B cell (primary cell): Measurements from ENCODE around the gene TRPV6. TPM values are rescaled to one million over a fixed set of nuclear protein-coding genes. Genes with fewer than 3 reads are reported as not detected.

Experiments
- ATAC-seq: fragments of 200-7000 bp; cut with Tn5 transposase; one replicate; pipeline ENCODE4 v1.10.0; 2021; ENCODE audit warnings: low read depth, mild to moderate bottlenecking, moderate number of reproducible peaks, moderate library complexity
- CTCF ChIA-PET: fragments of 350-600 bp; sonication (Branson Sonifier 250); formaldehyde crosslinking; loops from one replicate; lab custom pipeline; 2021; ENCODE audit warnings: antibody characterized with exemption, inconsistent platforms; lab: Charles Lee
- POLR2A ChIA-PET: fragments of 350-600 bp; sonication (Branson Sonifier 250); formaldehyde crosslinking; loops from one replicate; lab custom pipeline; 2021; ENCODE audit warnings: antibody characterized with exemption; lab: Charles Lee
- DNase-seq: peaks from one replicate; pipeline ENCODE4 v3.0.0; 2013
- H2AFZ ChIP-seq: 2 replicates; pipeline ENCODE4 v1.6.1; 2012; ENCODE audit warnings: mild to moderate bottlenecking, low read depth, low read length; ENCODE audit not compliant: insufficient read depth, poor library complexity, severe bottlenecking
- H3K27ac ChIP-seq, 2 donors: 1 replicate in 1 of 2; 2 replicates in 1 of 2; pipeline ENCODE4 v1.5.1; 2012 to 2013; ENCODE audit warnings: low read length in 2 of 2, mild to moderate bottlenecking in 2 of 2, moderate library complexity in 1 of 2
- H3K27me3 ChIP-seq, 4 experiments: fragments of 200-600 bp in 1 of 4; sonication (generic) in 1 of 4; replicated peaks in 1 of 4; 1 replicate in 2 of 4; 2 replicates in 2 of 4; pipeline versions ENCODE4 v1.6.1 to v1.7.0; 2013 to 2016; ENCODE audit warnings: low read length in 3 of 4, mild to moderate bottlenecking in 2 of 4, mixed read lengths in 1 of 4, moderate library complexity in 1 of 4; ENCODE audit not compliant: insufficient read depth in 4 of 4, control insufficient read depth in 3 of 4; ENCODE audit errors: control extremely low read depth in 1 of 4
- H3K36me3 ChIP-seq, 2 experiments: replicated peaks in 1 of 2; 1 replicate in 1 of 2; 2 replicates in 1 of 2; pipeline versions ENCODE4 v1.6.1 to v1.7.1; 2013; ENCODE audit warnings: low read length in 1 of 2; ENCODE audit not compliant: insufficient read depth in 2 of 2, control insufficient read depth in 1 of 2; ENCODE audit errors: control extremely low read depth in 1 of 2, extremely low read depth in 1 of 2
- H3K4me1 ChIP-seq, 2 donors: fragments of 200-600 bp in 1 of 2; sonication (generic) in 1 of 2; 1 replicate in 1 of 2; 2 replicates in 1 of 2; pipeline versions ENCODE4 v1.5.1 to v1.6.1; 2013 to 2017; ENCODE audit warnings: low read length in 2 of 2; ENCODE audit not compliant: control insufficient read depth in 2 of 2, insufficient read depth in 2 of 2
- H3K4me2 ChIP-seq: replicated peaks from 2 replicates; pipeline ENCODE3; 2012; ENCODE audit warnings: mild to moderate bottlenecking, low read depth, low read length; ENCODE audit not compliant: poor library complexity, severe bottlenecking
- H3K4me3 ChIP-seq, 5 experiments: fragments of 200-600 bp in 1 of 5; sonication (generic) in 1 of 5; 1 replicate in 3 of 5; 2 replicates in 2 of 5; pipeline versions ENCODE4 v1.5.1 to v1.7.0; 2011 to 2016; ENCODE audit warnings: low read length in 4 of 5, mild to moderate bottlenecking in 4 of 5, low read depth in 2 of 5, control low read depth in 1 of 5, moderate library complexity in 1 of 5; ENCODE audit not compliant: insufficient read depth in 1 of 5; ENCODE audit errors: control extremely low read depth in 1 of 5, extremely low read depth in 1 of 5
- H3K79me2 ChIP-seq: fragments of 200-600 bp; sonication (generic); one replicate; pipeline ENCODE4 v1.6.0; 2016; ENCODE audit warnings: low read length; ENCODE audit not compliant: control insufficient read depth, insufficient read depth
- H3K9ac ChIP-seq: fragments of 200-600 bp; sonication (generic); 2 replicates; pipeline ENCODE4 v1.6.1; 2017; ENCODE audit warnings: mild to moderate bottlenecking, low read length, moderate library complexity
- H3K9me3 ChIP-seq, 3 donors: one replicate each; pipeline versions ENCODE4 v1.6.1 to v1.7.1; 2013; ENCODE audit warnings: low read length in 2 of 3; ENCODE audit not compliant: control insufficient read depth in 2 of 3, insufficient read depth in 1 of 3; ENCODE audit errors: control extremely low read depth in 1 of 3
- H4K20me1 ChIP-seq: 2 replicates; pipeline ENCODE4 v1.6.0; 2012; ENCODE audit warnings: mild to moderate bottlenecking, low read length; ENCODE audit not compliant: insufficient read depth, control insufficient read depth, poor library complexity, severe bottlenecking
- H3K27ac Mint-ChIP-seq: one replicate; pipeline ENCODE4 v1.8.0; 2021; ENCODE audit warnings: mixed read lengths
- H3K27me3 Mint-ChIP-seq: one replicate; pipeline ENCODE4 v1.8.0; 2021; ENCODE audit warnings: mixed read lengths
- H3K4me1 Mint-ChIP-seq: one replicate; pipeline ENCODE4 v1.8.0; 2021; ENCODE audit warnings: mixed read lengths
- H3K4me3 Mint-ChIP-seq: one replicate; pipeline ENCODE4 v1.8.0; 2021; ENCODE audit warnings: mixed read lengths
- H3K9me3 Mint-ChIP-seq: one replicate; pipeline ENCODE4 v1.8.0; 2022; ENCODE audit warnings: mixed read lengths; ENCODE audit not compliant: insufficient read depth
- EZH2 ChIP-seq: IDR thresholded peaks from 2 replicates; pipeline ENCODE4 v1.6.1; 2012; ENCODE audit warnings: borderline replicate concordance, low read depth, mild to moderate bottlenecking, moderate library complexity, low read length; ENCODE audit not compliant: insufficient read depth, poor library complexity, severe bottlenecking
- WGBS: methylation state at CpG from one replicate; pipeline ENCODE4 v1.1.5; 2013; ENCODE audit warnings: missing lambda C conversion rate; ENCODE audit not compliant: insufficient coverage; 5-methylcytosine and 5-hydroxymethylcytosine counted together
- intact Hi-C: fragments of 100-400 bp; cut with micrococcal nuclease; formaldehyde crosslinking; loops from one replicate; pipeline ENCODE4 v1.10.0; 2022
- polyA plus RNA-seq: library from polyadenylated mRNA; depleted of rRNA; stranded (reverse); fragments of >200 nt; gene quantifications from 2 replicates; pipeline ENCODE4 v1.2.3, GENCODE V29; 2012
- total RNA-seq, 2 donors: library from RNA; stranded (reverse); fragments of 120-200 nt in 1 of 2; gene quantifications; 1 replicate in 1 of 2; 2 replicates in 1 of 2; pipeline versions ENCODE4 v1.2.3 to v1.2.4, GENCODE V29; 2013 to 2022
- TF ChIP-seq, protein P1 (sequence below): fragments of 200-600 bp; IDR thresholded peaks from one replicate; pipeline ENCODE4 v1.8.0; 2022; ENCODE audit warnings: antibody characterized with exemption, mild to moderate bottlenecking

The TRPV6 gene
- total and polyA plus RNA-seq, 2 donors (not counting 1 experiment from before 2014, with no cell fraction given) = not detected

- Histone ChIP-seq H3K4me1 (no peaks in the 10 kb centered on the region), H3K4me3 (no peak overlapping the region), H3K27ac (no peak overlapping the region), H3K79me2 (no peaks in the 10 kb centered on the region), H3K9me3 (peaks cover 0 to 15% (median 0%) of the 10 kb centered on the region in 3 donors), H3K27me3 (peaks cover 0 to 5% (median 0%) of the 10 kb centered on the region in 4 experiments), H2AFZ (no peak overlapping the region), H3K9ac (no peak overlapping the region), H3K4me2 (no peak overlapping the region), H4K20me1 (no peaks in the 10 kb centered on the region), H3K36me3 (peaks cover 2 to 27% of the 10 kb centered on the region in 2 experiments)
- ChIA-PET CTCF (interaction anchor here (0.6 to 2.5 kb wide), 9 partner anchors 20 to 398 kb away, joined by 3 to 13 read pairs (median 4); no protein-coding TSS in a partner anchor), POLR2A (no interaction called here)
- Mint-ChIP-seq H3K27me3 (peaks cover 6% of the 10 kb centered on the region), H3K27ac (no peak overlapping the region), H3K4me1 (no peaks in the 10 kb centered on the region), H3K9me3 (no peaks in the 10 kb centered on the region), H3K4me3 (no peak overlapping the region)
- intact Hi-C loops = no loop called here
- 92% methylated on average over 4 of the region's 5 CpGs for WGBS
- ATAC-seq = no peak
- DNase-seq = no peak
- no peak for TF ChIP-seq EZH2
- TF ChIP-seq, protein P1, sequence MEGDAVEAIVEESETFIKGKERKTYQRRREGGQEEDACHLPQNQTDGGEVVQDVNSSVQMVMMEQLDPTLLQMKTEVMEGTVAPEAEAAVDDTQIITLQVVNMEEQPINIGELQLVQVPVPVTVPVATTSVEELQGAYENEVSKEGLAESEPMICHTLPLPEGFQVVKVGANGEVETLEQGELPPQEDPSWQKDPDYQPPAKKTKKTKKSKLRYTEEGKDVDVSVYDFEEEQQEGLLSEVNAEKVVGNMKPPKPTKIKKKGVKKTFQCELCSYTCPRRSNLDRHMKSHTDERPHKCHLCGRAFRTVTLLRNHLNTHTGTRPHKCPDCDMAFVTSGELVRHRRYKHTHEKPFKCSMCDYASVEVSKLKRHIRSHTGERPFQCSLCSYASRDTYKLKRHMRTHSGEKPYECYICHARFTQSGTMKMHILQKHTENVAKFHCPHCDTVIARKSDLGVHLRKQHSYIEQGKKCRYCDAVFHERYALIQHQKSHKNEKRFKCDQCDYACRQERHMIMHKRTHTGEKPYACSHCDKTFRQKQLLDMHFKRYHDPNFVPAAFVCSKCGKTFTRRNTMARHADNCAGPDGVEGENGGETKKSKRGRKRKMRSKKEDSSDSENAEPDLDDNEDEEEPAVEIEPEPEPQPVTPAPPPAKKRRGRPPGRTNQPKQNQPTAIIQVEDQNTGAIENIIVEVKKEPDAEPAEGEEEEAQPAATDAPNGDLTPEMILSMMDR = no peak
These were observed 11.7 kb downstream of the TRPV6 start for GRCh38 chr7:142873871-142874270.

- H3K27me3 ChIP-seq = peaks cover 0 to 5% (median 0%) of the 10 kb centered on the region in 4 experiments
- no peak overlapping the region for H2AFZ ChIP-seq
- H3K27ac ChIP-seq = no peak overlapping the region
- no peak overlapping the region for H3K4me2 ChIP-seq
- H3K4me3 Mint-ChIP-seq = no peak overlapping the region
- no peaks in the 10 kb centered on the region for H3K4me1 ChIP-seq
- no peaks in the 10 kb centered on the region for H3K4me1 Mint-ChIP-seq
- ChIA-PET CTCF (interaction anchor here (0.6 to 2.5 kb wide), 18 partner anchors 8 to 437 kb away, joined by 3 to 21 read pairs (median 3); partner anchors contain the start of gene TRPV6), POLR2A (no interaction called here)
- no peaks in the 10 kb centered on the region for H4K20me1 ChIP-seq
- H3K27me3 Mint-ChIP-seq = peaks cover 6% of the 10 kb centered on the region
- H3K79me2 ChIP-seq = no peaks in the 10 kb centered on the region
- intact Hi-C loops = no loop called here
- H3K9me3 Mint-ChIP-seq = no peaks in the 10 kb centered on the region
- peaks cover 2 to 31% of the 10 kb centered on the region in 2 experiments for H3K36me3 ChIP-seq
- H3K9me3 ChIP-seq = peaks cover 0 to 15% (median 0%) of the 10 kb centered on the region in 3 donors
- WGBS = 90% methylated on average over 10 of the region's 11 CpGs
- DNase-seq = peak; percentile 32
- H3K27ac Mint-ChIP-seq = no peak overlapping the region
- H3K9ac ChIP-seq = no peak overlapping the region
- no peak overlapping the region for H3K4me3 ChIP-seq
- peak; percentile 41 for ATAC-seq
- no peak for TF ChIP-seq EZH2
- TF ChIP-seq, protein P1 = peak; percentile 53
These were observed 12.2 kb downstream of the TRPV6 start for GRCh38 chr7:142873281-142873784.
